ENCODE measurements around the gene TICRR.

GRCh38 chr15:89625716-89626115 is 50.4 kb downstream of the TICRR start:
- no peak for TF ChIP-seq CTCF (IDR thresholded peaks at IDR 0.05)
- no peak for TF ChIP-seq EZH2 (IDR thresholded peaks at IDR 0.05; ENCODE audit: borderline replicate concordance, insufficient read depth, low read depth, low read length, poor library complexity, severe bottlenecking)
